GM12875 (cell line): ENCODE data around the gene GRXCR2.
A peak's percentile ranks its signal among the peaks of the same experiment; 100 is the strongest.
"Not testable (repeated sequence)": the region's sequence is repeated elsewhere in the genome, so short reads cannot be mapped to it uniquely, and the experiment has no call there.

ENCODE experiments used
- H3K4me3 ChIP-seq: one replicate; pipeline ENCODE4 v1.5.1; 2011; ENCODE audit warnings: low read depth, low read length, control low read depth
- CTCF ChIP-seq: IDR thresholded peaks from 2 replicates; pipeline ENCODE4 v1.5.1; 2011; ENCODE audit warnings: low read depth, mild to moderate bottlenecking, control low read depth, inconsistent platforms, low read length, moderate library complexity, borderline replicate concordance; ENCODE audit not compliant: insufficient read depth

GRXCR2 gene

DNA sequence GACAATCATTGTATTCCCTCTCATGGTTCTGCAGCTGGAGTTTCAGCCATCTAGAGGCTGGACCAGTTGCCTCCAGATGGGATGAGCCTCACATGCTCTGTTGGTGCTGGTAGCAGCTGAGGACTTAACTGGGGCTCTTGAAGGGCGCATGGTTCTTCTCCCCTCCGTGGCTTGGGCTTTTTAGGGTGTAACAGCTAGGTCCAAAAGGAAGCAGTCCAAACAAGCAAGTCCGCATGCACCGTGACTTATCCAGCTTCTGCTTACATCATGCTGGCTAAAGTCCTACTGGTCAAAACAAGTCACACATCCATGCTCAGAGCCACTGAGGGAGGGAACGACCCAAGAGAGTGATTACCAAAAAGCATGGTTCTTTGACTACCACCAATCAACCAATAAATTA is 31.9 kb upstream of the GRXCR2 start:
- no peak overlapping the region for H3K4me3 ChIP-seq
- no peak for TF ChIP-seq CTCF

GRCh38 chr5:145903867-145904266 is 31.1 kb upstream of the GRXCR2 start:
- TF ChIP-seq CTCF = no peak
- H3K4me3 ChIP-seq = no peak overlapping the region

DNA sequence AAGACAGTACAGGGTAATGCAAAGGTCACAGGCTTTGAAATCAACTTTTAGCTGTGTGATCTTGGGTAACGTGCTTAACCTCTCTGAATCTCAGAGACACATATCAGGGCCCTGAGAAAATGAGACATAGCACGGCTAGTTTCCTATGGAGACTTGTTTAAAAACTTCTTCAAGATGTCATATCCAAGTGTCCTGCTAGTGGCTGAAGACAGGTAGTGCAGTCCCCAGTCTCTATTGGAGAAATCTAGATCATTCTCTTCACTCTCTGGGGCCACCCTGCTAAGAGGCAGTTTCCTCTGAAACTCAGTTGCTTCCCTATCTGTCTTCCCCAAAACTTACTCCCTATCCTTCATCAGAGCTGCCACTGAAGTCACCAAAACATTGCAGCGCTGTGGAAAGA is 30.3 kb upstream of the GRXCR2 start:
- H3K4me3 ChIP-seq = no peak overlapping the region
- peak; percentile 32; the same call in 1 of the 2 replicates for TF ChIP-seq CTCF

- TF ChIP-seq CTCF = no peak
- H3K4me3 ChIP-seq = no peak overlapping the region
Measured at GRCh38 chr5:145902421-145902820, 29.6 kb upstream of the GRXCR2 start.

DNA sequence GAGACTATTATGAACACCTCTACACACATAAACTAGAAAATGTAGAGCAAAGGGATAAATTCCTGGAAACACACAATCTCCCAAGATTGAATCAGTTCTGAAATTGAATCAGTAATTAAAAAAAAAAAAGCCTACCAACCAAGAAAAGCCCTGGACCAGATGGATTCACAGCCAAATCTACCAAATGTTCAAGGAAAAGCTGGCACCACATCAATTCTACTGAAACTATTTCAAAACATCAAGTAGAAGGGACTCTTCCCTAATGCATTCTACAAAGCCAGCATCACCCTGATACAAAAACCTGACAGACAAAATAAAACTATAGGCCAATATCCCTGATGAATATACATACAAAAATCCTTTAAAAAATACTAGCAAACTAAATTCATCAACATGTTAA is 25.4 kb upstream of the GRXCR2 start:
- no peak overlapping the region for H3K4me3 ChIP-seq
- no peak for TF ChIP-seq CTCF

DNA sequence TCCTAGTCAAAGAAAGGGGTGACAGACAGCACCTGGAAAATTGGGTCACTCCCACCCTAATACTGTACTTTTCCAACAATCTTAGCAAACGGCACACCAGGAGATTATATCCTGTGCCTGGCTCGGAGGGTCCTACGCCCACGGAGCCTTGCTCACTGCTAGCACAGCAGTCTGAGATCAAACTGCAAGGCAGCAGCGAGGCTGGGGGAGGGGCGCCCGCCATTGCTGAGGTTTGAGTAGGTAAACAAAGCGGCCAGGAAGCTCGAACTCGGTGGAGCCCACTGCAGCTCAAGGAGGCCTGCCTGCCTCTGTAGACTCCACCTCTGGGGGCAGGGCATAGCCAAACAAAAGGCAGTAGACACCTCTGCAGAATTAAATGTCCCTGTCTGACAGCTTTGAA is 18.6 kb upstream of the GRXCR2 start:
- H3K4me3 ChIP-seq = not testable (repeated sequence)

DNA sequence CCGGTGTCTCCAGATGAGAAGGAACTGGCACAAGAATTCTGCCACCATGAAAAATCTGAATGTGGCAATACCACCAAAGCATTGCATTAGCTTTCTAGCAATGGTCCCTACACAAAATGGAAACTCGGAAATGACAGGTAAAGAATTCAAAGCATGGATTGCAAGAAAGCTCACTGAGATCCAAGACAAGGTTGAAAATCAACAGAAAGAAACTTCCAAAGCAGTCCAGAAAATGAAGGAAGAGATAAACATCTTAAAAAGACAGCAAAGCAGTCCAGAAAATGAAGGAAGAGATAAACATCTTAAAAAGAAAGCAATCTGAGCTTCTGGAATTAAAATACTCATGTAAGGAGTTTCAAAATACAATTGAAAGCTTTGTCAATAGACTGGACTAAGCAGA is 16.8 kb upstream of the GRXCR2 start:
- no peak overlapping the region for H3K4me3 ChIP-seq
- no peak for TF ChIP-seq CTCF

DNA sequence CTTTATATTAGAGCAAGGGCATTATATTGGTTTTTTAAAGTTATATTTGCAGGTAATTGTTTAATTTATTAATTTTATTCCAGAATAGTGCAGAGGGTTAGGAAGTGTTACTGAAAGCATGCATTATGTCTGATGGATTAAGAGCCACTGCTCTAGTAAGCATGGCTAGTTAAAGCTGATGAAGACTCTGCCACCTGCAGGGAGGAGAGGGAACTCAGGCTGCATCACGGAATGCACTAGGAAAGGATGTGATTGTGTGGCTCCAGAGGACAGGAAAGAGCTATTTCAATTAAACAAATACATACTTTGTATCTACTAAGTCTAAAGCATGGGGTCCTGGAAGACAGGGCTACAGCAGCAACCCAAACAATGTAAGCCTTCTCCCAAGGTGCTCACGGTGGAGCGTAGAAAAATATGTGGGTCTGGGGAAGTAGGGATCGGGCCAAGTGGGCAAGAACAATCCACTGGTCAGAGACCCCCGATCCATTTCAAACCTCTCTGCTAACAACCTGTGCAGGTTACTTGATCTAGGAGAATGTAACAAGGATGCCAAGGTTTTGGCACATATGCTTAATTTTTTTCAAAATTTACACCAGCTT is 15.3 kb upstream of the GRXCR2 start:
- peak; percentile 52; the same call in 1 of the 2 replicates for TF ChIP-seq CTCF
- H3K4me3 ChIP-seq = no peak overlapping the region
